Glutamatergic neuron (in vitro differentiated cells): Measurements from ENCODE around the gene RPL18. TPM values are rescaled to one million over a fixed set of nuclear protein-coding genes. Genes with fewer than 3 reads are reported as not detected.

Source experiments
- DNase-seq: peaks from one replicate; pipeline ENCODE4 v3.0.0; 2022
- H3K27ac Mint-ChIP-seq: one replicate; pipeline ENCODE4 v1.8.0; 2020; ENCODE audit warnings: mild to moderate bottlenecking, mixed read lengths, inconsistent platforms; ENCODE audit not compliant: unreplicated experiment
- H3K27me3 Mint-ChIP-seq: one replicate; pipeline ENCODE4 v1.8.0; 2020; ENCODE audit warnings: mild to moderate bottlenecking, moderate library complexity, mixed read lengths, inconsistent platforms; ENCODE audit not compliant: unreplicated experiment
- H3K36me3 Mint-ChIP-seq: one replicate; pipeline ENCODE4 v1.8.0; 2020; ENCODE audit warnings: mild to moderate bottlenecking, mixed read lengths, inconsistent platforms; ENCODE audit not compliant: unreplicated experiment
- H3K4me1 Mint-ChIP-seq: one replicate; pipeline ENCODE4 v1.8.0; 2020; ENCODE audit warnings: mild to moderate bottlenecking, low read depth, mixed read lengths, inconsistent platforms; ENCODE audit not compliant: unreplicated experiment
- H3K4me3 Mint-ChIP-seq: one replicate; pipeline ENCODE4 v1.8.0; 2020; ENCODE audit warnings: mild to moderate bottlenecking, mixed read lengths, inconsistent platforms; ENCODE audit not compliant: unreplicated experiment
- H3K9me3 Mint-ChIP-seq: one replicate; pipeline ENCODE4 v1.8.0; 2020; ENCODE audit warnings: mild to moderate bottlenecking, moderate library complexity, mixed read lengths, inconsistent platforms; ENCODE audit not compliant: unreplicated experiment
- CTCF ChIP-seq: fragments of 200-600 bp; sonication (generic); IDR thresholded peaks from one replicate; pipeline ENCODE4 v1.5.0; 2021; ENCODE audit not compliant: partially characterized antibody, unreplicated experiment
- total RNA-seq: library from RNA; stranded (reverse); fragmentation: NEBNext Ultra II Directional; extraction: Animal tissue kit (Norgen Biotek cat#: 25700); gene quantifications from one replicate; pipeline ENCODE4 v1.2.1, GENCODE V29; 2021; ENCODE audit not compliant: unreplicated experiment

The RPL18 gene
- total RNA-seq, 1 donor from 2014 or later = 1,011 TPM

- Mint-ChIP-seq H3K4me3 (no peak overlapping the region), H3K27me3 (peaks cover 6% of the 10 kb centered on the region), H3K4me1 (peaks cover 1% of the 10 kb centered on the region), H3K27ac (no peak overlapping the region), H3K9me3 (peaks cover 2% of the 10 kb centered on the region), H3K36me3 (no peaks in the 10 kb centered on the region)
- TF ChIP-seq CTCF = no peak
- no peak for DNase-seq
These were observed 9.3 kb downstream of the RPL18 start for GRCh38 chr19:48609571-48610108.

- peak; percentile 26 for TF ChIP-seq CTCF
- H3K4me3 Mint-ChIP-seq = peak overlapping the region; percentile 34
- no peaks in the 10 kb centered on the region for H3K36me3 Mint-ChIP-seq
- peak overlapping the region; percentile 77 for H3K27ac Mint-ChIP-seq
- no peaks in the 10 kb centered on the region for H3K4me1 Mint-ChIP-seq
- peak; percentile 61 for DNase-seq
- peaks cover 4% of the 10 kb centered on the region for H3K27me3 Mint-ChIP-seq
- H3K9me3 Mint-ChIP-seq = peaks cover 2% of the 10 kb centered on the region
These were observed 10.1 kb downstream of the RPL18 start for GRCh38 chr19:48608798-48609263.

GRCh38 chr19:48607359-48607755 is 11.6 kb downstream of the RPL18 start:
- peaks cover 2% of the 10 kb centered on the region for H3K9me3 Mint-ChIP-seq
- no peaks in the 10 kb centered on the region for H3K36me3 Mint-ChIP-seq
- no peak for TF ChIP-seq CTCF
- no peak overlapping the region for H3K4me3 Mint-ChIP-seq
- peaks cover 4% of the 10 kb centered on the region for H3K27me3 Mint-ChIP-seq
- no peak for DNase-seq
- no peak overlapping the region for H3K27ac Mint-ChIP-seq
- H3K4me1 Mint-ChIP-seq = no peaks in the 10 kb centered on the region

GRCh38 chr19:48606463-48607358 is 12.3 kb downstream of the RPL18 start, which contains the start of gene SPACA4:
SPACA4 (plus strand) TSS chr19:48606742; CDS start chr19:48606979, 237 bp downstream.
- TF ChIP-seq CTCF = no peak
- H3K4me1 Mint-ChIP-seq = no peaks in the 10 kb centered on the region
- DNase-seq = no peak
- H3K27me3 Mint-ChIP-seq = no peaks in the 10 kb centered on the region
- no peak within 1 kb of the TSS for H3K27ac Mint-ChIP-seq
- peaks cover 2% of the 10 kb centered on the region for H3K9me3 Mint-ChIP-seq
- no peak within 1 kb of the TSS for H3K4me3 Mint-ChIP-seq
- H3K36me3 Mint-ChIP-seq = no peaks in the 10 kb centered on the region

GRCh38 chr19:48603850-48604249 is 15.1 kb downstream of the RPL18 start:
- Mint-ChIP-seq H3K9me3 (no peaks in the 10 kb centered on the region), H3K4me3 (no peak overlapping the region), H3K27me3 (no peaks in the 10 kb centered on the region), H3K4me1 (no peaks in the 10 kb centered on the region), H3K36me3 (no peaks in the 10 kb centered on the region), H3K27ac (no peak overlapping the region)
- DNase-seq = no peak
- TF ChIP-seq CTCF = no peak
